LNCaP clone FGC (cell line): ENCODE data around the gene USP12.

Source experiments
- DNase-seq: peaks from one replicate; pipeline ENCODE4 v3.0.0-alpha.2; 2011; ENCODE audit warnings: low read depth
- H3K4me3 ChIP-seq: 2 replicates; pipeline ENCODE4 v1.5.1; 2011; ENCODE audit warnings: mild to moderate bottlenecking, low read depth, low read length, control low read depth
- TF ChIP-seq, protein P1 (sequence below): IDR thresholded peaks from 2 replicates; pipeline ENCODE4 v1.5.1; 2012; ENCODE audit warnings: mild to moderate bottlenecking; ENCODE audit not compliant: control insufficient read depth, insufficient read depth; ENCODE audit errors: extremely low read depth

USP12 gene

DNA sequence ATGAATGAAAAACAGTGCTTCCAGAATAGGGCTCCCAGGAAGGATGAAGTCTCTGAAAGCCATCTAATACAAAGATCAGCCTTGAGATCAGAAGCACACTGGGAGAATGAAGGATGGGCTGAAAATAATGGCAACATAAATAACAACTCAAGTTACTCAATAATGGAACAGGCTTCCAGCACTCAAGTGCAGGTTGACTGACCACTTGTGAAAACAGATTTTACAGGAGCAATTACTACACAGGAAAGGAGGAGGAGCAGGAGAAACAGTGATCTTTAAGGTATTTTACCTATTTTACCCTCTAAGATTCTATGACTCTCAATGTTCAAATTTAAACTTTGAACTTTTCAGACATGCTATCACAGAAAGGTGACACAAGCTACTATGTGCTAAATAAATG lies 106.0 kb downstream of the USP12 start:
- TF ChIP-seq, protein P1, sequence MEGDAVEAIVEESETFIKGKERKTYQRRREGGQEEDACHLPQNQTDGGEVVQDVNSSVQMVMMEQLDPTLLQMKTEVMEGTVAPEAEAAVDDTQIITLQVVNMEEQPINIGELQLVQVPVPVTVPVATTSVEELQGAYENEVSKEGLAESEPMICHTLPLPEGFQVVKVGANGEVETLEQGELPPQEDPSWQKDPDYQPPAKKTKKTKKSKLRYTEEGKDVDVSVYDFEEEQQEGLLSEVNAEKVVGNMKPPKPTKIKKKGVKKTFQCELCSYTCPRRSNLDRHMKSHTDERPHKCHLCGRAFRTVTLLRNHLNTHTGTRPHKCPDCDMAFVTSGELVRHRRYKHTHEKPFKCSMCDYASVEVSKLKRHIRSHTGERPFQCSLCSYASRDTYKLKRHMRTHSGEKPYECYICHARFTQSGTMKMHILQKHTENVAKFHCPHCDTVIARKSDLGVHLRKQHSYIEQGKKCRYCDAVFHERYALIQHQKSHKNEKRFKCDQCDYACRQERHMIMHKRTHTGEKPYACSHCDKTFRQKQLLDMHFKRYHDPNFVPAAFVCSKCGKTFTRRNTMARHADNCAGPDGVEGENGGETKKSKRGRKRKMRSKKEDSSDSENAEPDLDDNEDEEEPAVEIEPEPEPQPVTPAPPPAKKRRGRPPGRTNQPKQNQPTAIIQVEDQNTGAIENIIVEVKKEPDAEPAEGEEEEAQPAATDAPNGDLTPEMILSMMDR, result no peak
- H3K4me3 ChIP-seq, result no peak overlapping the region
- DNase-seq, result no peak

DNA sequence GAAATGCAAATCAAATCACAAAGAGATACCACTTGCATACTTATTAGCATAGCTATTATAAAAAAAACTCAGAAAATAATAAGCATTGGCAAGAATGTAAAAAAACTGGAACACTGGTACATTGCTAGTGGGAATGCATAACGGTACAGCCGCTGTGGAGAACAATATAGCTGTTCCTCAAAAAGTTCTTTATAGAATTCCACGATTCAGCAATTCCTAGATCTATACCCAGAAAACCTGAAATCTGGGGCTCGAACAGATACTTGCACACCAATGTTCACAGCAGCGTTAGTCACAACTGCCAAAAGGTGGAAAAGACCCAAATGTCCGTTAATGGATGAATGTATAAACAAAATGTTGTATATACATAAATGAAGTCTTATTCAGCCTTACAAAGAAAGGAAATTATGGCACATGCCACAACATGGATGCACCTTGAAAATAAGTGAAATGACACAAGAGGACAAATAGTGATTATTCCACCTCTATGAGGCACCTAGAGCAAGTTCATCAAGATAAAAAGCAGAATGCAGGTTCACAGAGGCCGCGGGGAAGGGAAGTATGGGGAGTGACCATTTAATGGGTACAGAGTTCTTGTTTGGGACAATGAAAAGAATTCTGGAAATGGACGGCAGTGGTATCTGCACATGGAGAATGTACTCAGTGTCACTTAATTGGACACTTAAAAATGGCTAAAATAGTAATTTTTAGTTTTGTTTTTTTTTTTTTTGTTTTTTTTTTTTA lies 107.2 kb downstream of the USP12 start:
- TF ChIP-seq, protein P1, result no peak
- H3K4me3 ChIP-seq, result no peak overlapping the region
- no peak for DNase-seq

DNA sequence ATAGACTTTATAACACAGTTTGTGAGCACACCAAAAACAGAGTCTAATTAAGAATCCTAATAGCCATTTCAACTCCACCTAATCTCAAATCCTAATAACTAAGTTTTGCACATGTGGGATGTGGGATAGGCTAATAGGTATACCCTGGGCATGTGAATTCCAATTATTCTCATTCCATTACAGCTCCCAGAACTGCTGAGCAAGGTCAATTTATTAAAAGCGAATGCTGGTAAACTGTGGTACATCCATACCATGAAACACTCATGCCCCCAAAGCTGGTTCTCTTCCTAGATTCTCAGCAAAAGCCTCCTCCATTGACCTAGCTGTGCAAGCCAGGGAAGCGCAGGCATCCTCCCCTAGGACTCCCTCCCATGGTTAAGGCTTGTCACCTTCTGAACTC lies 113.8 kb downstream of the USP12 start:
- DNase-seq, result no peak
- TF ChIP-seq, protein P1, result no peak
- H3K4me3 ChIP-seq, result no peak overlapping the region

DNA sequence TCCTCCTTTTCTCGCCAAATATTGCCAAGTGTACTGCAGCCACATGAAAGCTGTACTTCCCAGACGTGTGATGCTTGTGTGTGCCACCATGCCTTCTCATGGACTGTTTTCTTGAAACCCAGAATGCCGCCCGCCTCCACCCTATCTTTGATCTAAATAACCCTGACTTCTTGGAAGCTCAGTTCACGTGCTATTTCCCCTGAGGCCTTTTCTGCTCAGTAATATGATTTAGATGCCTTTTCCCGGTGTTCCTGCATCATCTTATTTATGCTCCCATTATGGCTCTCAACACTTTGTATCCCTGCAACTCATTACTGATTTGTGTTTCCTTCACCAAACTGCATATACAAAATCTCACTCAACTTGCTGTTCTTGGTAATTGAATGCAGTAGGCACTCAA lies 116.1 kb downstream of the USP12 start:
- no peak for DNase-seq
- TF ChIP-seq, protein P1, result no peak

DNA sequence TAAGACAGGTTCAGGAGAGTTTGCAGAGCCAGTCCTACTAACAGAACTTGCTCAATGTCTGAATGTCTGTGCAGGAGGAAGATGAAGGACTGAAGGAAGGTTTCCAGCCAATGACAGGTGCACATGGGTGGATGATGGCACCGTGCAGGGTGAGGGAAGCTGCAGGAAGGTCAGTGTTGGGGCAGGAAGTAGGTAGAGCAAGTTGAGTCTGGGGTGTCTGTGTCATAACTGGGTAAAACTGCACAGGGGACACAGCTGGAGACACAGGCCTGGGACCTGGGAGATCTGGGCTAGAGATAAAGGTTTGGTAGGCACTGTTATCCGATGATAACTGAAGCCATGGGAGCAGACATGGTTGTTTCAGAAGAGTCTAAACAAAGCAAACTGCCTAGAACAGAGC lies 116.9 kb downstream of the USP12 start:
- TF ChIP-seq, protein P1, result no peak

More for the DNA sequence above, 116.1 kb downstream of the USP12 start:
- H3K4me3 ChIP-seq, result no peak overlapping the region

DNA sequence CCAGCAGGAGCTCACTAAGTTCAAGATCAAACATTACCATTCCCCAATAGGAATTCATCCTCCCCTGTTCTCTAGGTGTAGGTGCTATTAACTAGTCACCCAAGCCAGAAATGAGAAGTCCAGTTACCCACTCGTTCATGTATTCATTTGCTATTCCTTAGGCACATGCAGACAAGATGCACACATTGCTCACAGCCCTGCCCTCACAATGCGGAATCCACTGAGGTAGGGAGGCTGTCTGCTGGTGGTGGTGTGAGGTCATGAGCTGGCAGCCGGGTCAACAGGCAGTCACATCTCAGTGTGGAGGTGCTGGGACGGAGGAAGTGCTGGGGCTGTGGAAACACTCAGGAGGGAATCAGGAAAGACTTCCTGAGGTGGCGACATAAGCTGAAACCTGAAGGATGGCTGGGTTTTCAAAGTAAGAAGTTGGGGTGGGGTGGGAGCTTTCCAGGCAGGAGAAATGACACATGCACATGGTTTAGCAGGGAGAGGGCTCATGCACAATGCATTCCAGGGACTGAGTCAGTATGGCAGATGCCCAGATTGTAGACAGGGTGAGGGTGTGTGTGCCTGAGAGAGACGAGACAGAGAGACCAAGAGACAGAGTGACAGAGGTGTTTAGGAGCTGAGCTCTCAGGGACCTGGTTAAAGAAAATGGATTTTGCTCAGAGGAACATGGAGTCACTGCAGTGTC lies 117.6 kb downstream of the USP12 start:
- no peak for DNase-seq
- TF ChIP-seq, protein P1, result no peak
- H3K4me3 ChIP-seq, result no peak overlapping the region

More for the DNA sequence above, 116.9 kb downstream of the USP12 start:
- DNase-seq, result no peak
- H3K4me3 ChIP-seq, result no peak overlapping the region
